ENCODE data around the gene GPR18.

Gene GPR18

DNA sequence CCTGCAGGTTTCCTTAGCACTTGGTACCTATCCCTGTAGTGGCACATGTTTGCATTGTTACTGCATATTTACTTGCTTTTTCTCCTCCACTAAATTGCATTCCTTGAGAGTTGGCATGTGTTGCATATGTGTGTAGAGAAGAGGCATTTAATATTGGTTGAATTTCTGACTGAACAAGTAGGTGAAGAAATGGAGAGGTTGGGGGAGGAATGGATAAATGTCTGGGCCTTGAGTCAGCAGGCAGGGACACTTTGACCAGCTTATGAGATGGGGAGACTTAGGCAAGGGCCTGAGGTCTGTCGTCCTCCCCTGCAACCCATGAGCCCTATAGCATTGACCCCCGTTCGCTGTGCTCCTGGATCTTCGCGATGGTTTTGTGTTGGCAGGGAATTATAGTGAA, 2.0 kb upstream of the GPR18 start:
- Histone ChIP-seq H3K9me3 (ENCODE audit: low read depth, low read length) (no peaks in the 10 kb centered on the region), H3K4me3 (no peak overlapping the region), H3K27ac (no peak overlapping the region), H3K9ac (ENCODE audit: insufficient read length) (no peak overlapping the region), H3K36me3 (ENCODE audit: insufficient read depth, low read length) (peaks cover 5% of the 10 kb centered on the region)
- no peak for DNase-seq (ENCODE audit: low read depth, low spot score)
- TF ChIP-seq EZH2 (IDR thresholded peaks at IDR 0.05) (no peak), FOXP2 (optimal IDR thresholded peaks at IDR 0.05; ENCODE audit: control extremely low read depth, extremely low read length, insufficient read depth) (no peak), POLR2AphosphoS5 (IDR thresholded peaks at IDR 0.05; ENCODE audit: borderline replicate concordance, low read depth, low read length) (no peak)

DNA sequence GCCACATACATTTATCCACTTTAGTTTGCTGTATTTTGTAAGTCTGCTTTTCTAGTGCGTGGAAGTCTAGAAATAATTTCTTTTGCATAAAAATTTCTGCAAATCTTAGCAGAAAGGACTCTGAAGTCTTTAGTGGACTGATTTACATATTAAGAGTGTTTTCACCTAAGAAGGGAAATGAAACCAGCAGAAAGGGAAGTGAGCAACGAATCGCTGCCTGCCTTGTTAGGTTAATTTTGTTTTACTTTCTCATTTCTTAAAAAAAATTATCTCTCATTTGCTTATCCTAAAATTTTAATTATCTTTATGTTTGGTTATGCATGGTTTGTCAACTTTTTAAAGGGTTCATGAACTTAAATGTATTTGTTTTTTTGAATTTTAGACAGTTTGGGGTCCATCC, 767 bp upstream of the GPR18 start:
- no peak for TF ChIP-seq POLR2AphosphoS5 (IDR thresholded peaks at IDR 0.05; ENCODE audit: borderline replicate concordance, low read depth, low read length)
- no peak for TF ChIP-seq EZH2 (IDR thresholded peaks at IDR 0.05)
- no peak for TF ChIP-seq FOXP2 (optimal IDR thresholded peaks at IDR 0.05; ENCODE audit: control extremely low read depth, extremely low read length, insufficient read depth)
- no peak for DNase-seq (ENCODE audit: low read depth, low spot score)
- Histone ChIP-seq H3K9ac (ENCODE audit: insufficient read length) (no peak overlapping the region), H3K36me3 (ENCODE audit: insufficient read depth, low read length) (peaks cover 12% of the 10 kb centered on the region), H3K27ac (no peak overlapping the region), H3K9me3 (ENCODE audit: low read depth, low read length) (no peaks in the 10 kb centered on the region), H3K4me3 (no peak overlapping the region)

- H3K9ac ChIP-seq (ENCODE audit: insufficient read length): no peak overlapping the region
- H3K4me3 ChIP-seq: no peak overlapping the region
- peaks cover 14% of the 10 kb centered on the region for H3K36me3 ChIP-seq (ENCODE audit: insufficient read depth, low read length)
- H3K27ac ChIP-seq: no peak overlapping the region
- no peaks in the 10 kb centered on the region for H3K9me3 ChIP-seq (ENCODE audit: low read depth, low read length)
- DNase-seq (ENCODE audit: low read depth, low spot score): no peak
- no peak for TF ChIP-seq POLR2AphosphoS5 (IDR thresholded peaks at IDR 0.05; ENCODE audit: borderline replicate concordance, low read depth, low read length)
- TF ChIP-seq FOXP2 (optimal IDR thresholded peaks at IDR 0.05; ENCODE audit: control extremely low read depth, extremely low read length, insufficient read depth): no peak
- no peak for TF ChIP-seq EZH2 (IDR thresholded peaks at IDR 0.05)
These were observed 888 bp downstream of the GPR18 start for GRCh38 chr13:99257291-99257690.

GRCh38 chr13:99256709-99257108, 1.5 kb downstream of the GPR18 start:
- Histone ChIP-seq H3K9ac (ENCODE audit: insufficient read length) (no peak overlapping the region), H3K4me3 (no peak overlapping the region), H3K27ac (no peak overlapping the region), H3K36me3 (ENCODE audit: insufficient read depth, low read length) (peaks cover 14% of the 10 kb centered on the region), H3K9me3 (ENCODE audit: low read depth, low read length) (no peaks in the 10 kb centered on the region)
- TF ChIP-seq FOXP2 (optimal IDR thresholded peaks at IDR 0.05; ENCODE audit: control extremely low read depth, extremely low read length, insufficient read depth) (no peak), POLR2AphosphoS5 (IDR thresholded peaks at IDR 0.05; ENCODE audit: borderline replicate concordance, low read depth, low read length) (no peak), EZH2 (IDR thresholded peaks at IDR 0.05) (no peak)
- no peak for DNase-seq (ENCODE audit: low read depth, low spot score)

DNA sequence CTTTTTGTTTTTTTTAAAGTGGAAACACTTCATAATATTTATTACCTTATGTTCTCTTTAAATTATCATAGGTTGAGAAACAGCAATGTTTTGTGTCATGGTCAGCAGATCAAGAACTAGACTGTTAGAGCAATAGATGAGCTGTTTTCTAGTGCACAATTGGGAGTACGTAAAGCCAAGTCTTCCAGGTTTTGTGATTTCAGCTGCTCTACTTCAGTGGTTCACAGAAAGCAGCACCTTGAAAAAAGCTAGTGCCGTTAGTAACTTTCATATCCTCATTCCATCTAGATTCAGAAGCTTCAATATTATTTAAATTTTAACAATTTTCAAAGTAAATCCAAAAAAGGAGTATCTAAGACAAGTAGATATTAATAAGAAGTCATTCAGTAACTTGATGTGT, 1.9 kb downstream of the GPR18 start:
- Histone ChIP-seq H3K36me3 (ENCODE audit: insufficient read depth, low read length) (peaks cover 11% of the 10 kb centered on the region), H3K9ac (ENCODE audit: insufficient read length) (no peak overlapping the region), H3K27ac (no peak overlapping the region), H3K4me3 (no peak overlapping the region), H3K9me3 (ENCODE audit: low read depth, low read length) (no peaks in the 10 kb centered on the region)
- DNase-seq (ENCODE audit: low read depth, low spot score): no peak
- no peak for TF ChIP-seq FOXP2 (optimal IDR thresholded peaks at IDR 0.05; ENCODE audit: control extremely low read depth, extremely low read length, insufficient read depth)
- TF ChIP-seq POLR2AphosphoS5 (IDR thresholded peaks at IDR 0.05; ENCODE audit: borderline replicate concordance, low read depth, low read length): no peak
- TF ChIP-seq EZH2 (IDR thresholded peaks at IDR 0.05): no peak

DNA sequence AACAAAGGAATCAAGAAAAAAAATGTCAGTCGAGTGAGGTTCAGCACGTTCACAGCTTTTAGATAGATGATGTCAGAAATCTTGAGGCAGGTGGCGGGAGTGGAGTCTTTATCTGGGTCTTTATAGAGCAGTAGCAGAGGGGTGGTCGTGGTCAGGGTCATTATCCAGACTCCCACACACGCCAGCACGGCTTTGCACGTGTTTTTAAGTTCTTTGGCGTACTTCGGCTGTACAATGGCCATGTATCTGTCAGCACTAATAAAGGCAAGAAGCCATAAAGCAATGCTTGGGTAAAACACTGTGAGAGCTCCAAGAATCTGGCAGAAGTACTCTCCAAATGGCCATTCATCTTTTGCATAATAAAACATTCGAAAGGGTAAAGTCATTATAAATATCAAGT, 2.9 kb downstream of the GPR18 start:
- H3K27ac ChIP-seq: no peak overlapping the region
- TF ChIP-seq POLR2AphosphoS5 (IDR thresholded peaks at IDR 0.05; ENCODE audit: borderline replicate concordance, low read depth, low read length) (no peak), EZH2 (IDR thresholded peaks at IDR 0.05) (no peak), FOXP2 (optimal IDR thresholded peaks at IDR 0.05; ENCODE audit: control extremely low read depth, extremely low read length, insufficient read depth) (no peak)

DNA sequence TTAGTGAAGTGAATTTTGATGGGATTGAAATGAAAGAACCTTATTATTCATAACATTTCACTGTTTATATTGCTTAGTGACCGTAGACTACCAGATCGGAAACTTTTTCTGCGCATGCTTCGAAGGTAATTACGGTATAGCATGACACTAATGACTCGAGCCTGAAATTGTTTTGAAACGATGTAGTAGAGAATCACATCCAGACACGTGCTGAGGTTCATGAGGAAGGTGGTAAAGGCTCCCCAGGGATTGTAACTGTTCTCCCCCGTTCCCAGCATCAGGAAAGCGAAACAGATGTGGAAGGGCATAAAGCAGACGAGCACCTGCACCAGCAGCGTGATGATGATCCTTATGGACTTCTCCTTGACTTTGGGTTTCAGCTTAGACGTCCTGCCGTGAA, 3.3 kb downstream of the GPR18 start:
- no peak for TF ChIP-seq FOXP2 (optimal IDR thresholded peaks at IDR 0.05; ENCODE audit: control extremely low read depth, extremely low read length, insufficient read depth)
- TF ChIP-seq POLR2AphosphoS5 (IDR thresholded peaks at IDR 0.05; ENCODE audit: borderline replicate concordance, low read depth, low read length): no peak
- no peak for TF ChIP-seq EZH2 (IDR thresholded peaks at IDR 0.05)
- Histone ChIP-seq H3K9me3 (ENCODE audit: low read depth, low read length) (no peaks in the 10 kb centered on the region), H3K4me3 (no peak overlapping the region), H3K36me3 (ENCODE audit: insufficient read depth, low read length) (peaks cover 11% of the 10 kb centered on the region), H3K27ac (no peak overlapping the region), H3K9ac (ENCODE audit: insufficient read length) (no peak overlapping the region)
- DNase-seq (ENCODE audit: low read depth, low spot score): no peak

More for the DNA sequence above, 2.9 kb downstream of the GPR18 start:
- no peak for DNase-seq (ENCODE audit: low read depth, low spot score)
- Histone ChIP-seq H3K36me3 (ENCODE audit: insufficient read depth, low read length) (peaks cover 11% of the 10 kb centered on the region), H3K9me3 (ENCODE audit: low read depth, low read length) (no peaks in the 10 kb centered on the region), H3K9ac (ENCODE audit: insufficient read length) (no peak overlapping the region), H3K4me3 (no peak overlapping the region)

DNA sequence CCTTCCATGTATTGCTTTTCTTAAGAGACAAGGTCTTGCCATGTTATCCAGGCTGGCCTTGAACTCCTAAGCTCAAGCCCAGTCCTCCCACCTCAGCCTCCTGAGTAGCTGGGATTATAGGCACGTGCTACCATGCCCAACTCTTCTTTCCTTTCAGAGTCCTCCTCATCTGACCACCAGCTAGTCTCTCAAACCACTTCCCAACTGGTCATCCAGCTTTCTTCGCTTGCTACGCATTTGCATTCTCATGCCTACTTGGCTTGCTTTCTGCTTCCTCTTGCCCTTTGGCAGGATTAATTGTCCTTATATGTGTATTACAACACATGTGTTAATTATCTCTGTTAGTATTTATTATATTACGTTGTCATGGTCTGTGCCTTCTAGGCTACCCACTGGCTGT, 6.3 kb downstream of the GPR18 start:
- DNase-seq (ENCODE audit: low read depth, low spot score): no peak

More for the DNA sequence above, 6.3 kb downstream of the GPR18 start:
- Histone ChIP-seq H3K27ac (no peak overlapping the region), H3K36me3 (ENCODE audit: insufficient read depth, low read length) (peaks cover 18% of the 10 kb centered on the region), H3K4me3 (no peak overlapping the region), H3K9ac (ENCODE audit: insufficient read length) (no peak overlapping the region), H3K9me3 (ENCODE audit: low read depth, low read length) (no peaks in the 10 kb centered on the region)
- TF ChIP-seq POLR2AphosphoS5 (IDR thresholded peaks at IDR 0.05; ENCODE audit: borderline replicate concordance, low read depth, low read length) (no peak), EZH2 (IDR thresholded peaks at IDR 0.05) (no peak), FOXP2 (optimal IDR thresholded peaks at IDR 0.05; ENCODE audit: control extremely low read depth, extremely low read length, insufficient read depth) (no peak)

All from SK-N-MC (cell line).